Epithelial cell of umbilical artery (primary cell): ENCODE data around the gene TIMM13. TPM values are rescaled to one million over a fixed set of nuclear protein-coding genes. Genes with fewer than 3 reads are reported as not detected.

ENCODE experiments used
- total RNA-seq: library from RNA; depleted of rRNA; stranded (reverse); fragments of >200 nt; gene quantifications from 2 replicates; pipeline ENCODE4 v1.2.3, GENCODE V29; 2014

Gene TIMM13
- total RNA-seq, result 44.2 and 55.5 TPM in 2 replicates

GRCh38 chr19:2427429-2428320, at the start of gene TIMM13:
Gene TIMM13 (minus strand): TSS chr19:2427586. CDS start chr19:2427533, 53 bp downstream.

DNA sequence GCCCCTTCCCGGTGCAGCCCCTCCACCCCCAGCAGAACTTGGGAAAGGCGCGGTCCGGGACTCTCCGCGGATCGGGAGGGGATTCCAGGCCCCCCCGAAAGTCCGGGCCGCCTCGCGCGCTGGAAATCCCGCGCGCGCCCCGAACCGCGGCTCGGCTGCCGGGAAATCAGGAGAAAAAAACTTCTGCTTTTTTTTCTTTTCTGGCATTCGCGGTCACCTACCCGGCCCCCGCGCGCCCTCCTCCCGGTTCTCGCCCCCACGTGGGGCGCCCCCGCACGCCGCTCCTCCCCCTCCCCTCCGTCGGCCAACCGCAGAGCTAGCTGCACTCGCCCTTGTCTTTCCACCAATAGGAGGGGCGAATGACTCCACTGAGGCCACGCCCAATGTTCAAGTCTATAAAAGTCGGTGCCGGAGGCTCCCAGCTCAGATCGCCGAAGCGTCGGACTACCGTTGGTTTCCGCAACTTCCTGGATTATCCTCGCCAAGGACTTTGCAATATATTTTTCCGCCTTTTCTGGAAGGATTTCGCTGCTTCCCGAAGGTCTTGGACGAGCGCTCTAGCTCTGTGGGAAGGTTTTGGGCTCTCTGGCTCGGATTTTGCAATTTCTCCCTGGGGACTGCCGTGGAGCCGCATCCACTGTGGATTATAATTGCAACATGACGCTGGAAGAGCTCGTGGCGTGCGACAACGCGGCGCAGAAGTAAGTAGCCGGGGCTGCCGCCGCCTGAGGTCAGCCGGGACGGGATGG, 48.5 kb upstream of the TIMM13 start, which contains the start of gene GADD45B:
TSS of gene GADD45B (plus strand) at position 426 of the 749 bp plus-strand sequence. CDS start at position 658, 232 bp downstream.

Other genes starting within 250 kb of the TIMM13 start
- gene PLEKHJ1, start 191.3 kb downstream of the TIMM13 start, total RNA-seq, result 59.8 and 63.5 TPM in 2 replicates
- gene SF3A2, start 190.8 kb downstream of the TIMM13 start, total RNA-seq, result 24.9 and 39.0 TPM in 2 replicates
- gene AMH, start 178.3 kb downstream of the TIMM13 start, total RNA-seq, result 0.76 and 0.97 TPM in 2 replicates
- not detected in 2 replicates for gene JSRP1, start 171.2 kb downstream of the TIMM13 start, total RNA-seq
- gene PEAK3, start 145.4 kb downstream of the TIMM13 start, total RNA-seq, result not detected in 2 replicates
- gene LINGO3, start 119.4 kb downstream of the TIMM13 start, total RNA-seq, result not detected in 2 replicates
- 163 and 319 TPM in 2 replicates for gene LSM7, start 99.0 kb downstream of the TIMM13 start, total RNA-seq
- 22.7 and 26.3 TPM in 2 replicates for gene SPPL2B, start 98.9 kb downstream of the TIMM13 start, total RNA-seq
- gene TMPRSS9, start 67.3 kb downstream of the TIMM13 start, total RNA-seq, result not detected in 2 replicates
- 108 and 131 TPM in 2 replicates for gene LMNB2, start 29.4 kb upstream of the TIMM13 start, total RNA-seq
- gene GADD45B, start 48.5 kb upstream of the TIMM13 start, total RNA-seq, result 27.3 and 32.2 TPM in 2 replicates